Spinal cord (tissue), 10 donors: ENCODE results near the gene RXRA. TPM values are rescaled to one million over a fixed set of nuclear protein-coding genes. Genes with fewer than 3 reads are reported as not detected.
A peak's percentile ranks its signal among the peaks of the same experiment; 100 is the strongest.

Experiments used
- DNase-seq, 6 donors: peaks; one replicate each; pipeline versions ENCODE4 v3.0.0 to v3.0.0-alpha.2; 2013 to 2015; ENCODE audit warnings: low spot score in 6 of 6, low read depth in 4 of 6
- H3K27ac ChIP-seq: one replicate; pipeline ENCODE4 v1.5.1; 2013; ENCODE audit warnings: low read depth, low read length, control low read depth
- H3K27me3 ChIP-seq: one replicate; pipeline ENCODE4 v1.6.1; 2013; ENCODE audit warnings: low read length; ENCODE audit not compliant: control insufficient read depth, insufficient read depth
- H3K36me3 ChIP-seq: one replicate; pipeline ENCODE4 v1.6.1; 2013; ENCODE audit warnings: low read length; ENCODE audit not compliant: control insufficient read depth, insufficient read depth
- H3K4me1 ChIP-seq: one replicate; pipeline ENCODE4 v1.6.1; 2013; ENCODE audit warnings: low read length; ENCODE audit not compliant: control insufficient read depth, insufficient read depth
- H3K4me3 ChIP-seq: one replicate; pipeline ENCODE4 v1.5.1; 2013; ENCODE audit warnings: low read depth, low read length, control low read depth
- H3K9me3 ChIP-seq: one replicate; pipeline ENCODE4 v1.6.1; 2013; ENCODE audit warnings: low read length; ENCODE audit not compliant: control insufficient read depth, insufficient read depth
- WGBS: methylation state at CpG from one replicate; pipeline ENCODE4 v1.1.5; 2013; ENCODE audit warnings: missing lambda C conversion rate; ENCODE audit not compliant: insufficient coverage; 5-methylcytosine and 5-hydroxymethylcytosine counted together
- long read RNA-seq, 4 donors: transcript quantifications; one replicate each; lab custom pipeline, GENCODE V29; 2026
- polyA plus RNA-seq, 2 donors: library from polyadenylated mRNA; unstranded; fragments of 120-200 nt; gene quantifications; one replicate each; pipeline ENCODE4 v1.2.1, GENCODE V29; 2013; ENCODE audit not compliant: insufficient read length in 2 of 2
- total RNA-seq, 2 donors: library from RNA; depleted of rRNA in 1 of 2; stranded (reverse); fragments of 120-200 nt in 1 of 2; fragments of >200 nt in 1 of 2; gene quantifications; one replicate each; pipeline versions ENCODE4 v1.2.3 to v1.2.4, GENCODE V29; 2013 to 2014
- donor health status: healthy.

Gene RXRA
- total RNA-seq (10 to 100 TPM in 1 of 2 donors, 1 to 10 TPM in 1; 9.4 to 21.9 TPM), polyA plus RNA-seq (10 to 100 TPM; 30.4 to 32.3 TPM)
- long read RNA-seq, donor 1, partial matches to known transcripts = 0 of 3 reads
- long read RNA-seq, donor 1, other reads (novel, unspliced or antisense) = 0 of 3 reads
- long read RNA-seq, donor 2 = 0 reads
- long read RNA-seq, donor 3, partial matches to known transcripts = 7 of 10 reads
- long read RNA-seq, donor 3, other reads (novel, unspliced or antisense) = 0 of 10 reads
- long read RNA-seq, donor 4, partial matches to known transcripts = 10 of 13 reads
- long read RNA-seq, donor 4, other reads (novel, unspliced or antisense) = 0 of 13 reads

DNA sequence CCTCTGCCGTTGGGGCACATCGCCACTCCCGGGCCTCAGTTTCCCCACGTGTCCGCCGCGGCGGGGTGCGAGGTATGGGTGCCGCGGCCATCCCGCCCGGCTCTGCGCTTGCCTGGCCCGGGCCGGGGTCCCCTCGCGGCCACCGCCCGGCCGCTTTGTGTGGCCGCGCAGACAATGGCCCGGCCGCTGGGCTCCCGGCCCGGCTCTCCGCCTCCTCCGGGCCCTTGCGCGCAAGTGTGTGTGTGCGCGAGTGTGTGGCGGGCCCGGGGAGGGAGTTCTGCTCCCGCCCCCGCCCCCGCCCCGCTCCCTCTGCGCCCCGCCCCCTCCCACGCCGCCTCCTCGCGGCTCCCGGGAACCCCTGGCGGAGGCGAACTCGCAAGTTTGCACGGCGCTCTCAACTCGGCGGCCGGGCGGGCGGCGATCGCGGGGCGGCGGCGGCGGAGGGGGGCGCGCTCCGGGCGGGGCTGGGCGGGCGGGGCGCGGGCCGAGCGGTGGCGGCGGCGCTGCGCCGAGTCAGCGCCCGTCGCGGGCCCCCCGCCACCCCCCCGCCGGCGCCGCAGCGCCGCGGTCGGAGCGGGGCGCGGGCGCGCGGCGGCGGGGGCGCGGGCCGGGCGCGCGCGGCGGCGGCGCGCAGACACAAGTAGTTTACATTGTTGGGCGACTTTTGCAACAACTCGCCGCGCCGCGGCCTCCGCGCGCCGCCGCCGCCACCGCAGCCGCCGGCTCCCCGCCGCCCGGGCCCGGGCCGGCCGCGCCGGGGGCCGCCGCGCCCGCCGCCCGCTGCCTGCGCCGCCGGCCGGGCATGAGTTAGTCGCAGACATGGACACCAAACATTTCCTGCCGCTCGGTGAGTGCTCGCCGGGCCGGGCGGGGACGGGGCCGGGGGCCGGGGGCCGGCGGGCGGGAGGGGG, at the start of gene RXRA:
Gene RXRA, plus strand, starts transcription at position 643 of the 911 bp plus-strand sequence. Its CDS starts 177 bp downstream, at position 820.
- Histone ChIP-seq H3K9me3 (no peaks in the 10 kb centered on the region), H3K27ac (peak within 1 kb of the TSS; percentile 75), H3K4me3 (peak within 1 kb of the TSS; percentile 65), H3K27me3 (no peaks in the 10 kb centered on the region), H3K4me1 (peaks cover 85% of the 10 kb centered on the region), H3K36me3 (peaks cover 8% of the 10 kb centered on the region)
- WGBS = under 1% methylated on average over 132 of the region's 156 CpGs
- DNase-seq = peak in 4 of 6 donors; percentile 44 to 92 (median 74)

DNA sequence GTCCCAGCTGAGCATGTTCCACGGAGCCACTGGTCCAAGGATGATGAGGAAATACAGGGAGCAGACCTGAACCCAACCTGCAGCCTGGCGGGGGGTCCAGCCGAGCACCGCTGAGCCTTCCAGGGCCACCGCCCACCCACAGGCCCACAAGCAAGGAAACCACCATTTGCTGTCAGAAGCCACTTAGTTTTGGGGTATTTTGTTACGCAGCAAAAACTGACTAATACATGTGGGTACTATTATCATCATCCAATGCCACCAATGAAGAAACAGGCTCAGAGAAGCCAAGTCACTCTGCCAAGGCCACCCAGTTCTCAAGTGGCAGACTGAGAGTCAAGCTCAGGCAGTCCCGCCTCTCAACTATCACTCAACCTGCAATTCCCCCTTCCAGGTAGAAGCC, 48.0 kb upstream of the RXRA start:
- DNase-seq = no peak
- Histone ChIP-seq H3K27me3 (peaks cover 3% of the 10 kb centered on the region), H3K36me3 (peaks cover 2% of the 10 kb centered on the region), H3K4me1 (peaks cover 25% of the 10 kb centered on the region), H3K27ac (no peak overlapping the region), H3K9me3 (no peaks in the 10 kb centered on the region), H3K4me3 (no peak overlapping the region)
- 98% methylated on average over 6 of the region's 7 CpGs for WGBS

DNA sequence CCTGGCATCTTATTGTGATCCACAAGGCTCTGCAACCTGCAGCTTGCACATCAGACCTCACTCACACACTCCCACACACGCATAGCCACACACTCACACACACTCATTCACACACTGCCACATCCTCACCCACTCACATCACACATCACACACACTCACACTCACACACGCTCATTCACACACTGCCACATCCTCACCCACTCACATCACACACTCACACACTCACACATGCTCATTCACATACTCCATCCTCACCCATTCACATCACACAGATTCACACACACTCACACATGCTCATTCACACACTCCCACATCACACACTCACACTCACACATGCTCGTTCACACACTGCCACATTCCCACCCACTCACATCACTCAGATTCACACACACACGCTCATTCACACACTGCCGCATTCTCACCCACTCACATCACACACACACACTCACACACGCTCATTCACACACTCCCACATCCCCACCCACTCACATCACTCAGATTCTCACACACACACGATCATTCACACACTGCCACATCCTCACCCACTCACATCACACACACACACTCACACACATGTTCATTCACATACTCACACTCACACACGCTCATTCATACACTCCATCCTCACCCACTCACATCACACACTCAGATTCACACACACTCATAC, 47.1 kb upstream of the RXRA start:
- Histone ChIP-seq H3K36me3 (peaks cover 2% of the 10 kb centered on the region), H3K9me3 (no peaks in the 10 kb centered on the region), H3K27me3 (peaks cover 3% of the 10 kb centered on the region), H3K4me1 (peaks cover 33% of the 10 kb centered on the region), H3K27ac (no peak overlapping the region), H3K4me3 (no peak overlapping the region)
- DNase-seq = no peak
- WGBS = 92% methylated on average over 8 of the region's 8 CpGs

DNA sequence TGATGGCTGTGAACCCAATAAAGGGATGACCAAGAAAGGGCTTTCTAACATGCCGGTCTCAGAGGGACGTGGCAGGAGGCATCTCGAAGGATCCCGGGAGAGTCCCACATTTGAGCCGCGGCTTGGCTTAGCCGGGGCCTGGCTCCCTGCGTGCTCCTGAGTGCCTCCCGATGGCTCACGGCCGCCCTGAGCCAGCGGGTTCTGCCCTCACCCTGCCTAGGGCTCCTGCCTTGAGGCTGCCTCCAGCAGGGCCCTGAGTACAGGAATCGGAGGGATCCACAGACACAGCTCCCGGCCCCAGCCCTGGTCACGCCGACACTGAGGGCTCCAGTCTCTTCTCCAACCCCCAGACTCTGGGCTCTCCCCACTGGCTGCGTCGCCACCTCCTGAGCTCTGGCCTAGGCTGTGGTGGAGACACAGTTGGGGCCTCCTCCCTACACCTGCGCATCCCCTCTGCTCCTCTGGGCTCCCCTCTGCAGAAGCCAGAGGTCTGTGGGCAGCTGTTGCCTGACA, 44.1 kb upstream of the RXRA start:
- H3K4me1 ChIP-seq = peaks cover 37% of the 10 kb centered on the region
- peaks cover 2% of the 10 kb centered on the region for H3K36me3 ChIP-seq
- H3K27ac ChIP-seq = no peak overlapping the region
- H3K9me3 ChIP-seq = no peaks in the 10 kb centered on the region
- peaks cover 3% of the 10 kb centered on the region for H3K27me3 ChIP-seq
- DNase-seq = no peak
- WGBS = 90% methylated on average over 19 of the region's 19 CpGs
- H3K4me3 ChIP-seq = no peak overlapping the region

DNA sequence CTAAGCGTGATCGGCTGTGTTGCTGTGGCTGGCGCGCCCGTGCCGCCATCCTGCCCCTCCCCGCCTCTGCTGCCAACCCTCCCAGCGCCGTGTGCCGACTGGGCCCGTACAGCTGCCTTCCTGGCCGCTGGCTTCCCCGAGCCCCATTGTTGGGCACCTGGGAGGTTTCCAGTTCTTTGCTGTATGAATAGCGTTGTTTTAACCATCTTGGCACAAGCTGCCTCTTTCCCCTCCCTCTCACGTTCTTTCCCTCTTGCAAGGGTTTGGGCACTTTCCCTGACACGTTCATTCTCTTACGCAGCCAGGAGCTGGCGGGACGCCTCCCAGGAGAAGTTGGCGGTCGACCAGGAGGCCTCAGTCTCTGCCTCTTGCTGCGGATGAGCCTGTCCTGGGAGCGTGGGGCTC, 43.1 kb upstream of the RXRA start:
- peaks cover 34% of the 10 kb centered on the region for H3K4me1 ChIP-seq
- H3K27ac ChIP-seq = no peak overlapping the region
- 18% methylated on average over 21 of the region's 23 CpGs for WGBS
- H3K4me3 ChIP-seq = no peak overlapping the region
- peaks cover 2% of the 10 kb centered on the region for H3K36me3 ChIP-seq
- H3K9me3 ChIP-seq = no peaks in the 10 kb centered on the region
- no peaks in the 10 kb centered on the region for H3K27me3 ChIP-seq
- peak; percentile 63 to 97 (median 80) for DNase-seq

DNA sequence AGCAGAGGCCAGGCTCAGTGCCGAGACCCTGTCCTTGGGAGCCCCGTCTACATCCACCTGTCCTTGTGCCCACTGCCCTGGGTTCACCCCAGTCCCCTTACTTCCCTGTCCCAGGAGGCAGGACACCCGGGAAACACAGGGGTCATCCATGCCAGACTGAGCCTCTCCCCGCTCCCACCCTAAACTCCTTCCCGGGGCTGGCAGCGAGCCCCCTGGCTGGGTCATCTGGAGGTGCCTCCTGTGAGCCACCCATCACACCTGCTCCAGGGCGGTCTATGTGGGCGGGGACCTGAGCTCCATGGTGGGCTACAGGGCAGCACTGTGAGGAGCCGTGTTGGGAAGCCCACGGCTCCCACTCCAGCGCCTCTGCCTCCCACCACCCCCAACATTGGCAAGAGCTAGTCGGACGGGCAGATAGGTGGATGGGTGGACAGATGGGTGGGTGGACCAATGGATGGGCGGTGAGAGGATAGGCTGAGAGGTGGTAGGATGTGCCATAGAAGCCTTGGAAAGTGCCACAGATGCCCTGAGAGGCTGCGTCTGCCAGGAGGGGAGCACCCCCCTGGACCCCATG, 42.5 kb upstream of the RXRA start:
- Histone ChIP-seq H3K27ac (no peak overlapping the region), H3K4me1 (peaks cover 34% of the 10 kb centered on the region), H3K4me3 (no peak overlapping the region), H3K9me3 (no peaks in the 10 kb centered on the region), H3K27me3 (no peaks in the 10 kb centered on the region), H3K36me3 (peaks cover 2% of the 10 kb centered on the region)
- WGBS = 69% methylated on average over 9 of the region's 15 CpGs
- no peak for DNase-seq

DNA sequence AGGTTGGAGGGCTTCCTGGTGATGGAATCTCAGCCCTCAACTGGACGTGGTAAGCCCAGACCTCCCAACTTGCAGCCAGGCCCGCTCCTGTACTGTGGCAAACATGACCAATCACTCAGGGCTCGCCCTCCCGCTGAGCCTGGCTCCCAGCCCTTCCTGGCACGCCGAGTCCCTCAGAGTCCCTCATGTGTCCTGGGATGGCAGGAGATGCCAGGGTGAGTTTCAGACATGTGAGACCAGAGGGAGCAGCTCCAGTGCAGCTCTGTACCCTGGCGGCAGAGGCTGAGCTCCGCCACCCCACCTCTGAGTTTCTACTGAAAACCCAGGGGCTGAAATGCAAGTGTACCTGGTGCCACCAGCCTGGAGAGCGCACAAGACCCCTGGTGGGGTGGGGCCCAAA, 42.0 kb upstream of the RXRA start:
- peak in 3 of 6 donors; percentile 44 to 76 (median 63) for DNase-seq

DNA sequence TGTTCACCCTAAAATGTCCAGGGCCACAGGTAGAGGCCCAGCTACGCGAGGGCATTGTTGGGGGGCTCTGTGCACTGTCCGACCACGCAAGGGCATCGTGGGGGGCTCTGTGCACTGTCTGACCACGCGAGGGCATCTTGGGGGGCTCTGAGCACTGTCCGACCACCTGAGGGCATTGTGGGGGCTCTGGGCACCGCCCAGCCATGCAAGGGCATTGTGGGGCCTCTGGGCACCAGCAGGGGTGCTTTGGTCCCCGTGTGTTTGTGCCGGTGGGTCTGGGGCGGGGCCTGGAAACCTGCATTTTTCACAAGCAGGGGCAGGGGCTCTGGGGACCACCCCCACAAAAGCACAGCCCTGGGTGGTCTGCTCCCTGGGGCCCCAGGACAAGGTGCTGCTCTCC, 41.5 kb upstream of the RXRA start:
- no peaks in the 10 kb centered on the region for H3K9me3 ChIP-seq
- no peaks in the 10 kb centered on the region for H3K27me3 ChIP-seq
- peaks cover 38% of the 10 kb centered on the region for H3K4me1 ChIP-seq
- WGBS = 87% methylated on average over 12 of the region's 12 CpGs
- no peak for DNase-seq
- H3K36me3 ChIP-seq = peaks cover 2% of the 10 kb centered on the region
- H3K4me3 ChIP-seq = no peak overlapping the region
- H3K27ac ChIP-seq = no peak overlapping the region

More for the DNA sequence above, 42.0 kb upstream of the RXRA start:
- no peaks in the 10 kb centered on the region for H3K9me3 ChIP-seq
- H3K36me3 ChIP-seq = peaks cover 2% of the 10 kb centered on the region
- H3K4me1 ChIP-seq = peaks cover 34% of the 10 kb centered on the region
- H3K27me3 ChIP-seq = no peaks in the 10 kb centered on the region
- no peak overlapping the region for H3K4me3 ChIP-seq
- H3K27ac ChIP-seq = no peak overlapping the region
- WGBS = 62% methylated on average over 9 of the region's 9 CpGs
